ENCODE data around the gene CPSF2.

Gene CPSF2

GRCh38 chr14:92108345-92109254 lies 13.2 kb upstream of the CPSF2 start:
- peak; percentile 47 for DNase-seq (ENCODE audit: low read depth, low spot score)
- H3K9me3 ChIP-seq (ENCODE audit: control insufficient read depth, insufficient read depth, low read length): no peaks in the 10 kb centered on the region
- H3K36me3 ChIP-seq (ENCODE audit: control insufficient read depth, insufficient read depth, low read length): no peaks in the 10 kb centered on the region
- H3K4me1 ChIP-seq (ENCODE audit: control insufficient read depth, insufficient read depth, low read length): 0 out of 2 replicates have a peak, but pooled peaks cover 1% of the 10 kb centered on the region
- no peaks in the 10 kb centered on the region for H3K27me3 ChIP-seq (ENCODE audit: control insufficient read depth, insufficient read depth, low read length)
- H3K27ac ChIP-seq (ENCODE audit: low read length): no peak overlapping the region
- no CpG with 5 or more reads among the region's 11 CpGs for WGBS (ENCODE audit: insufficient coverage, insufficient read length)
- no peak overlapping the region for H3K4me3 ChIP-seq (ENCODE audit: low read length)

GRCh38 chr14:92109490-92109889 lies 12.3 kb upstream of the CPSF2 start:
- H3K27ac ChIP-seq (ENCODE audit: low read length): no peak overlapping the region
- H3K36me3 ChIP-seq (ENCODE audit: control insufficient read depth, insufficient read depth, low read length): no peaks in the 10 kb centered on the region
- 0 out of 2 replicates have a peak, but pooled peaks cover 1% of the 10 kb centered on the region for H3K4me1 ChIP-seq (ENCODE audit: control insufficient read depth, insufficient read depth, low read length)
- no peaks in the 10 kb centered on the region for H3K27me3 ChIP-seq (ENCODE audit: control insufficient read depth, insufficient read depth, low read length)
- H3K4me3 ChIP-seq (ENCODE audit: low read length): no peak overlapping the region
- no CpG with 5 or more reads among the region's 5 CpGs for WGBS (ENCODE audit: insufficient coverage, insufficient read length)
- H3K9me3 ChIP-seq (ENCODE audit: control insufficient read depth, insufficient read depth, low read length): no peaks in the 10 kb centered on the region
- DNase-seq (ENCODE audit: low read depth, low spot score): no peak

GRCh38 chr14:92121207-92121669 lies 531 bp upstream of the CPSF2 start:
- Histone ChIP-seq H3K4me3 (ENCODE audit: low read length) (peak overlapping the region; percentile 98), H3K4me1 (ENCODE audit: control insufficient read depth, insufficient read depth, low read length) (0 out of 2 replicates have a peak, but pooled peaks cover 1% of the 10 kb centered on the region), H3K36me3 (ENCODE audit: control insufficient read depth, insufficient read depth, low read length) (no peaks in the 10 kb centered on the region), H3K27me3 (ENCODE audit: control insufficient read depth, insufficient read depth, low read length) (no peaks in the 10 kb centered on the region), H3K27ac (ENCODE audit: low read length) (no peak overlapping the region), H3K9me3 (ENCODE audit: control insufficient read depth, insufficient read depth, low read length) (no peaks in the 10 kb centered on the region)
- no peak for DNase-seq (ENCODE audit: low read depth, low spot score)
- no CpG with 5 or more reads among the region's 36 CpGs for WGBS (ENCODE audit: insufficient coverage, insufficient read length)

GRCh38 chr14:92122351-92122677 lies 545 bp downstream of the CPSF2 start:
- H3K27ac ChIP-seq (ENCODE audit: low read length): no peak overlapping the region
- H3K9me3 ChIP-seq (ENCODE audit: control insufficient read depth, insufficient read depth, low read length): no peaks in the 10 kb centered on the region
- peak overlapping the region; percentile 98 for H3K4me3 ChIP-seq (ENCODE audit: low read length)
- H3K36me3 ChIP-seq (ENCODE audit: control insufficient read depth, insufficient read depth, low read length): peaks cover 6% of the 10 kb centered on the region; the same call in 1 of the 2 replicates
- DNase-seq (ENCODE audit: low read depth, low spot score): no peak
- WGBS (ENCODE audit: insufficient coverage, insufficient read length): no CpG with 5 or more reads among the region's 22 CpGs
- 0 out of 2 replicates have a peak, but pooled peaks cover 1% of the 10 kb centered on the region for H3K4me1 ChIP-seq (ENCODE audit: control insufficient read depth, insufficient read depth, low read length)
- H3K27me3 ChIP-seq (ENCODE audit: control insufficient read depth, insufficient read depth, low read length): no peaks in the 10 kb centered on the region

GRCh38 chr14:92122761-92123160 lies 992 bp downstream of the CPSF2 start:
- Histone ChIP-seq H3K4me1 (ENCODE audit: control insufficient read depth, insufficient read depth, low read length) (0 out of 2 replicates have a peak, but pooled peaks cover 1% of the 10 kb centered on the region), H3K9me3 (ENCODE audit: control insufficient read depth, insufficient read depth, low read length) (no peaks in the 10 kb centered on the region), H3K4me3 (ENCODE audit: low read length) (peak overlapping the region; percentile 98; the same call in 1 of the 2 replicates), H3K36me3 (ENCODE audit: control insufficient read depth, insufficient read depth, low read length) (peaks cover 6% of the 10 kb centered on the region; the same call in 1 of the 2 replicates), H3K27me3 (ENCODE audit: control insufficient read depth, insufficient read depth, low read length) (no peaks in the 10 kb centered on the region), H3K27ac (ENCODE audit: low read length) (no peak overlapping the region)
- no CpG with 5 or more reads among the region's 9 CpGs for WGBS (ENCODE audit: insufficient coverage, insufficient read length)
- DNase-seq (ENCODE audit: low read depth, low spot score): no peak

GRCh38 chr14:92134456-92134855 lies 12.7 kb downstream of the CPSF2 start:
- H3K4me3 ChIP-seq (ENCODE audit: low read length): no peak overlapping the region
- H3K9me3 ChIP-seq (ENCODE audit: control insufficient read depth, insufficient read depth, low read length): no peaks in the 10 kb centered on the region
- no peaks in the 10 kb centered on the region for H3K27me3 ChIP-seq (ENCODE audit: control insufficient read depth, insufficient read depth, low read length)
- peaks cover 5% of the 10 kb centered on the region; the same call in 1 of the 2 replicates for H3K36me3 ChIP-seq (ENCODE audit: control insufficient read depth, insufficient read depth, low read length)
- no CpG with 5 or more reads among the region's 1 CpG for WGBS (ENCODE audit: insufficient coverage, insufficient read length)
- H3K4me1 ChIP-seq (ENCODE audit: control insufficient read depth, insufficient read depth, low read length): no peaks in the 10 kb centered on the region
- DNase-seq (ENCODE audit: low read depth, low spot score): no peak
- no peak overlapping the region for H3K27ac ChIP-seq (ENCODE audit: low read length)

GRCh38 chr14:92135269-92135668 lies 13.5 kb downstream of the CPSF2 start:
- H3K36me3 ChIP-seq (ENCODE audit: control insufficient read depth, insufficient read depth, low read length): peaks cover 5% of the 10 kb centered on the region; the same call in 1 of the 2 replicates
- H3K27me3 ChIP-seq (ENCODE audit: control insufficient read depth, insufficient read depth, low read length): no peaks in the 10 kb centered on the region
- no peaks in the 10 kb centered on the region for H3K9me3 ChIP-seq (ENCODE audit: control insufficient read depth, insufficient read depth, low read length)
- H3K4me3 ChIP-seq (ENCODE audit: low read length): no peak overlapping the region
- no peaks in the 10 kb centered on the region for H3K4me1 ChIP-seq (ENCODE audit: control insufficient read depth, insufficient read depth, low read length)
- no peak overlapping the region for H3K27ac ChIP-seq (ENCODE audit: low read length)
- WGBS (ENCODE audit: insufficient coverage, insufficient read length): no CpG with 5 or more reads among the region's 1 CpG
- DNase-seq (ENCODE audit: low read depth, low spot score): no peak

GRCh38 chr14:92143309-92143708 lies 21.5 kb downstream of the CPSF2 start:
- Histone ChIP-seq H3K27me3 (ENCODE audit: control insufficient read depth, insufficient read depth, low read length) (no peaks in the 10 kb centered on the region), H3K4me1 (ENCODE audit: control insufficient read depth, insufficient read depth, low read length) (no peaks in the 10 kb centered on the region), H3K4me3 (ENCODE audit: low read length) (no peak overlapping the region), H3K9me3 (ENCODE audit: control insufficient read depth, insufficient read depth, low read length) (no peaks in the 10 kb centered on the region), H3K27ac (ENCODE audit: low read length) (no peak overlapping the region), H3K36me3 (ENCODE audit: control insufficient read depth, insufficient read depth, low read length) (peaks cover 15% of the 10 kb centered on the region; the same call in 1 of the 2 replicates)
- no peak for DNase-seq (ENCODE audit: low read depth, low spot score)
- WGBS (ENCODE audit: insufficient coverage, insufficient read length): no CpG with 5 or more reads among the region's 4 CpGs

- Histone ChIP-seq H3K36me3 (ENCODE audit: control insufficient read depth, insufficient read depth, low read length) (peaks cover 15% of the 10 kb centered on the region; the same call in 1 of the 2 replicates), H3K27ac (ENCODE audit: low read length) (no peak overlapping the region), H3K27me3 (ENCODE audit: control insufficient read depth, insufficient read depth, low read length) (no peaks in the 10 kb centered on the region), H3K4me3 (ENCODE audit: low read length) (no peak overlapping the region), H3K4me1 (ENCODE audit: control insufficient read depth, insufficient read depth, low read length) (no peaks in the 10 kb centered on the region), H3K9me3 (ENCODE audit: control insufficient read depth, insufficient read depth, low read length) (no peaks in the 10 kb centered on the region)
- no peak for DNase-seq (ENCODE audit: low read depth, low spot score)
- WGBS (ENCODE audit: insufficient coverage, insufficient read length): no CpG with 5 or more reads among the region's 3 CpGs
Measured at GRCh38 chr14:92143962-92144361, 22.2 kb downstream of the CPSF2 start.

- H3K27ac ChIP-seq (ENCODE audit: low read length): no peak overlapping the region
- WGBS (ENCODE audit: insufficient coverage, insufficient read length): 100% methylated on average over 1 of the region's 2 CpGs
- no peaks in the 10 kb centered on the region for H3K4me1 ChIP-seq (ENCODE audit: control insufficient read depth, insufficient read depth, low read length)
- H3K9me3 ChIP-seq (ENCODE audit: control insufficient read depth, insufficient read depth, low read length): no peaks in the 10 kb centered on the region
- peaks cover 15% of the 10 kb centered on the region; the same call in 1 of the 2 replicates for H3K36me3 ChIP-seq (ENCODE audit: control insufficient read depth, insufficient read depth, low read length)
- DNase-seq (ENCODE audit: low read depth, low spot score): no peak
- H3K27me3 ChIP-seq (ENCODE audit: control insufficient read depth, insufficient read depth, low read length): no peaks in the 10 kb centered on the region
- no peak overlapping the region for H3K4me3 ChIP-seq (ENCODE audit: low read length)
Measured at GRCh38 chr14:92144708-92145107, 22.9 kb downstream of the CPSF2 start.
